H7 (cell line): Measurements from ENCODE around the gene TIMM17A. TPM values are rescaled to one million over a fixed set of nuclear protein-coding genes. Genes with fewer than 3 reads are reported as not detected.
"Not testable (repeated sequence)": the region's sequence is repeated elsewhere in the genome, so short reads cannot be mapped to it uniquely, and the experiment has no call there.

Experiments
- DNase-seq: peaks from one replicate; pipeline ENCODE4 v3.0.0; 2012
- H3K27me3 ChIP-seq: 2 replicates; pipeline ENCODE4 v1.6.0; 2011; ENCODE audit warnings: mild to moderate bottlenecking, low read length; ENCODE audit not compliant: control insufficient read depth, insufficient read depth
- H3K36me3 ChIP-seq: replicated peaks from 2 replicates; pipeline ENCODE4 v1.5.1; 2011; ENCODE audit warnings: low read length; ENCODE audit not compliant: control insufficient read depth, insufficient read depth
- H3K4me3 ChIP-seq: 2 replicates; pipeline ENCODE4 v1.5.1; 2011; ENCODE audit warnings: low read depth, mild to moderate bottlenecking, control low read depth, low read length, moderate library complexity; ENCODE audit not compliant: insufficient read depth
- total RNA-seq: library from RNA; depleted of rRNA; stranded (reverse); fragments of >200 nt; shearing (Covaris generic); gene quantifications from 2 replicates; pipeline ENCODE4 v1.2.3, GENCODE V29; 2014

The TIMM17A gene
- total RNA-seq, 1 experiment from 2014 or later, result 75.6 TPM

GRCh38 chr1:202010180-202011015 is 55.1 kb downstream of the TIMM17A start, which contains the start of gene ELF3:
ELF3 (plus strand) TSS chr1:202010587; CDS start chr1:202011137, 550 bp downstream.
- Histone ChIP-seq H3K36me3 (peaks cover 12% of the 10 kb centered on the region), H3K4me3 (peak within 1 kb of the TSS; percentile 43), H3K27me3 (no peaks in the 10 kb centered on the region; the same call in 1 of the 2 replicates)
- DNase-seq, result peak; percentile 96

GRCh38 chr1:202011994-202012393 is 56.7 kb downstream of the TIMM17A start:
- no peaks in the 10 kb centered on the region; the same call in 1 of the 2 replicates for H3K27me3 ChIP-seq
- no peak for DNase-seq
- peaks cover 13% of the 10 kb centered on the region for H3K36me3 ChIP-seq
- H3K4me3 ChIP-seq, result no peak overlapping the region

- H3K27me3 ChIP-seq, result no peaks in the 10 kb centered on the region; the same call in 1 of the 2 replicates
- peaks cover 13% of the 10 kb centered on the region for H3K36me3 ChIP-seq
- DNase-seq, result peak; percentile 47
- no peak overlapping the region for H3K4me3 ChIP-seq
Measured at GRCh38 chr1:202012544-202013478, 57.5 kb downstream of the TIMM17A start.

- DNase-seq, result no peak
- H3K4me3 ChIP-seq, result no peak overlapping the region
- H3K27me3 ChIP-seq, result no peaks in the 10 kb centered on the region; the same call in 1 of the 2 replicates
- peaks cover 13% of the 10 kb centered on the region for H3K36me3 ChIP-seq
Measured at GRCh38 chr1:202013603-202014002, 58.3 kb downstream of the TIMM17A start.

- no peak overlapping the region for H3K4me3 ChIP-seq
- DNase-seq, result no peak
- no peaks in the 10 kb centered on the region; the same call in 1 of the 2 replicates for H3K27me3 ChIP-seq
- peaks cover 13% of the 10 kb centered on the region for H3K36me3 ChIP-seq
Measured at GRCh38 chr1:202014060-202014459, 58.8 kb downstream of the TIMM17A start.

GRCh38 chr1:202014915-202015661 is 59.8 kb downstream of the TIMM17A start:
- no peaks in the 10 kb centered on the region; the same call in 1 of the 2 replicates for H3K27me3 ChIP-seq
- no peak overlapping the region for H3K4me3 ChIP-seq
- no peak for DNase-seq
- H3K36me3 ChIP-seq, result peaks cover 13% of the 10 kb centered on the region

GRCh38 chr1:202015662-202015937 is 60.3 kb downstream of the TIMM17A start:
- Histone ChIP-seq H3K4me3 (no peak overlapping the region), H3K36me3 (peaks cover 13% of the 10 kb centered on the region), H3K27me3 (no peaks in the 10 kb centered on the region; the same call in 1 of the 2 replicates)
- DNase-seq, result no peak

- H3K4me3 ChIP-seq, result no peak overlapping the region
- no peak for DNase-seq
- no peaks in the 10 kb centered on the region; the same call in 1 of the 2 replicates for H3K27me3 ChIP-seq
Measured at GRCh38 chr1:202016022-202016810, 60.9 kb downstream of the TIMM17A start.

GRCh38 chr1:202016811-202017748 is 61.8 kb downstream of the TIMM17A start:
- Histone ChIP-seq H3K27me3 (no peaks in the 10 kb centered on the region), H3K4me3 (no peak overlapping the region), H3K36me3 (peaks cover 13% of the 10 kb centered on the region)
- DNase-seq, result peak; percentile 32

More at GRCh38 chr1:202016022-202016810, 60.9 kb downstream of the TIMM17A start:
- H3K36me3 ChIP-seq, result peaks cover 13% of the 10 kb centered on the region

- DNase-seq, result peak; percentile 59
Measured at GRCh38 chr1:202017749-202018467, 62.6 kb downstream of the TIMM17A start.

GRCh38 chr1:202018468-202019234 is 63.3 kb downstream of the TIMM17A start:
- DNase-seq, result peak; percentile 69

More at GRCh38 chr1:202017749-202018467, 62.6 kb downstream of the TIMM17A start:
- H3K4me3 ChIP-seq, result no peak overlapping the region
- H3K27me3 ChIP-seq, result no peaks in the 10 kb centered on the region
- peaks cover 13% of the 10 kb centered on the region for H3K36me3 ChIP-seq

GRCh38 chr1:202019235-202019558 is 63.9 kb downstream of the TIMM17A start:
- not testable (repeated sequence) for H3K36me3 ChIP-seq, H3K27me3 ChIP-seq, DNase-seq, H3K4me3 ChIP-seq

More at GRCh38 chr1:202018468-202019234, 63.3 kb downstream of the TIMM17A start:
- Histone ChIP-seq H3K36me3 (peaks cover 11% of the 10 kb centered on the region), H3K27me3 (no peaks in the 10 kb centered on the region), H3K4me3 (no peak overlapping the region)
